HepG2 (cell line): ENCODE results near the gene NPHP4. TPM values are rescaled to one million over a fixed set of nuclear protein-coding genes. Genes with fewer than 3 reads are reported as not detected.

ENCODE experiments used
- ATAC-seq: fragments of 200-7000 bp; cut with Tn5 transposase; 3 replicates; pipeline ENCODE4 v1.9.1; 2020; ENCODE audit warnings: mild to moderate bottlenecking, moderate library complexity
- BruUV-seq: library from RNA; stranded (reverse); fragments of 400-500 nt; replicated peaks from 2 replicates; lab custom pipeline; 2021; lab: Mats Ljungman, UMichigan
- CTCF ChIA-PET: fragments of 300-600 bp; formaldehyde crosslinking; extraction: SDS; loops from one replicate; lab custom pipeline; 2021; ENCODE audit warnings: low total read pairs, inconsistent platforms, low intra/inter-chr PET ratio; lab: Yijun Ruan, JAX
- POLR2A ChIA-PET: fragments of 350-600 bp; sonication (Branson Sonifier 250); formaldehyde crosslinking; loops from one replicate; lab custom pipeline; 2020; ENCODE audit warnings: antibody characterized with exemption, inconsistent platforms; lab: Yijun Ruan, JAX
- DNase-seq: peaks from one replicate; pipeline ENCODE4 v3.0.0-alpha.2; 2015; ENCODE audit warnings: low spot score
- FAIRE-seq: peaks from 3 replicates; lab custom pipeline; 2011; peaks lifted over from hg19 to GRCh38; lab: Jason Lieb, UNC
- H2AFZ ChIP-seq: one replicate; pipeline ENCODE4 v1.6.1; 2011; ENCODE audit warnings: low read length, inconsistent platforms
- H3K27ac ChIP-seq: fragments of 300-600 bp; 3 replicates; pipeline ENCODE4 v1.8.0; 2011; ENCODE audit warnings: mixed run types, mild to moderate bottlenecking, mixed read lengths, low read length, inconsistent platforms; ENCODE audit not compliant: insufficient read depth; ENCODE audit errors: extremely low read length
- H3K27me3 ChIP-seq, 2 experiments: fragments of 200-600 bp in 1 of 2; 2 replicates in 1 of 2; 3 replicates in 1 of 2; pipeline versions ENCODE4 v1.6.0 to v1.8.0; 2011; ENCODE audit warnings: low read length in 2 of 2, mild to moderate bottlenecking in 2 of 2, moderate library complexity in 2 of 2, inconsistent platforms in 1 of 2; ENCODE audit not compliant: insufficient read depth in 2 of 2, control insufficient read depth in 1 of 2
- H3K36me3 ChIP-seq, 2 experiments: fragments of 200-600 bp in 1 of 2; replicated peaks in 1 of 2; 2 replicates in 1 of 2; 3 replicates in 1 of 2; pipeline versions ENCODE4 v1.5.1 to v1.8.0; 2011; ENCODE audit warnings: low read length in 2 of 2, inconsistent platforms in 1 of 2; ENCODE audit not compliant: insufficient read depth in 2 of 2, control insufficient read depth in 1 of 2
- H3K4me1 ChIP-seq: 2 replicates; pipeline ENCODE4 v1.5.1; 2012; ENCODE audit warnings: low read length, inconsistent platforms; ENCODE audit not compliant: insufficient read depth
- H3K4me2 ChIP-seq: 2 replicates; pipeline ENCODE4 v1.6.0; 2011; ENCODE audit warnings: low read depth, low read length, inconsistent platforms
- H3K4me3 ChIP-seq, 3 experiments: fragments of 200-600 bp in 1 of 3; sonication (generic), shearing (Covaris generic) in 1 of 3; replicated peaks in 1 of 3; 2 replicates each; pipeline ENCODE4 v1.5.1; 2011 to 2016; ENCODE audit warnings: low read length in 3 of 3, inconsistent platforms in 2 of 3, low read depth in 2 of 3, mild to moderate bottlenecking in 2 of 3, control low read depth in 1 of 3, mixed read lengths in 1 of 3; ENCODE audit not compliant: insufficient read depth in 1 of 3
- H3K79me2 ChIP-seq: one replicate; pipeline ENCODE4 v1.6.1; 2011; ENCODE audit warnings: low read length, inconsistent platforms; ENCODE audit not compliant: insufficient read depth
- H3K9ac ChIP-seq: 2 replicates; pipeline ENCODE4 v1.6.0; 2011; ENCODE audit warnings: mild to moderate bottlenecking, low read depth, low read length, inconsistent platforms; ENCODE audit not compliant: insufficient read depth
- H3K9me3 ChIP-seq: 2 replicates; pipeline ENCODE4 v1.5.1; 2012; ENCODE audit warnings: mild to moderate bottlenecking, low read length
- H4K20me1 ChIP-seq: 2 replicates; pipeline ENCODE4 v1.6.0; 2011; ENCODE audit warnings: inconsistent platforms, mild to moderate bottlenecking, low read length, moderate library complexity; ENCODE audit not compliant: insufficient read depth
- DMAP1 ChIP-seq: IDR thresholded peaks from 2 replicates; pipeline ENCODE4 v1.6.1; 2016
- MAFK ChIP-seq, 2 experiments: IDR thresholded peaks in 1 of 2; conservative IDR thresholded peaks in 1 of 2; 2 replicates each; pipeline ENCODE4 v1.6.1; 2011; ENCODE audit warnings: improper control_type of control experiment in 2 of 2, low read length in 2 of 2
- ZNF616 ChIP-seq: sonication (generic); formaldehyde crosslinking; IDR thresholded peaks from 2 replicates; pipeline ENCODE4 v1.5.0; 2020; ENCODE audit warnings: low read depth, mild to moderate bottlenecking, missing genetic modification reagents
- WGBS: methylation state at CpG from one replicate; pipeline ENCODE4 v1.1.6; 2017; ENCODE audit warnings: low lambda C conversion rate; 5-methylcytosine and 5-hydroxymethylcytosine counted together
- in situ Hi-C: cut with HindIII; loops from 2 replicates; pipeline ENCODE4 v1.10.0; 2017; ENCODE audit warnings: low pct_unique_long_range_greater_than_20kb; ENCODE audit not compliant: extremely low pct_ligation_motif_present
- intact Hi-C: fragments of 100-400 bp; cut with micrococcal nuclease; formaldehyde crosslinking; loops from one replicate; pipeline ENCODE4 v1.10.0; 2022; ENCODE audit not compliant: unreplicated experiment
- polyA plus RNA-seq, 8 experiments: library from polyadenylated mRNA; depleted of rRNA in 3 of 8; stranded (reverse) in 7 of 8; unstranded in 1 of 8; fragments of >200 nt; fragmentation: Illumina TruSeq in 4 of 8; extraction: Trizol in 4 of 8; gene quantifications; 2 replicates each; pipeline versions ENCODE4 v1.2.1 to v1.2.3, GENCODE V29; 2011 to 2016; ENCODE audit warnings: low read depth in 4 of 8, missing spikeins in 1 of 8, mixed read lengths in 1 of 8; ENCODE audit not compliant: insufficient read depth in 1 of 8
- total RNA-seq, 5 experiments: library from RNA; depleted of rRNA; stranded (reverse); fragments of >200 nt; fragmentation: Illumina TruSeq; extraction: Trizol; gene quantifications; 2 replicates each; pipeline ENCODE4 v1.2.3, GENCODE V29; 2016; ENCODE audit warnings: low read depth in 1 of 5

Gene NPHP4
- total and polyA plus RNA-seq, 2 of the 13 experiments (the other 11 are each of a cell fraction or from before 2014, with no cell fraction given): 4.4 to 6.8 TPM

DNA sequence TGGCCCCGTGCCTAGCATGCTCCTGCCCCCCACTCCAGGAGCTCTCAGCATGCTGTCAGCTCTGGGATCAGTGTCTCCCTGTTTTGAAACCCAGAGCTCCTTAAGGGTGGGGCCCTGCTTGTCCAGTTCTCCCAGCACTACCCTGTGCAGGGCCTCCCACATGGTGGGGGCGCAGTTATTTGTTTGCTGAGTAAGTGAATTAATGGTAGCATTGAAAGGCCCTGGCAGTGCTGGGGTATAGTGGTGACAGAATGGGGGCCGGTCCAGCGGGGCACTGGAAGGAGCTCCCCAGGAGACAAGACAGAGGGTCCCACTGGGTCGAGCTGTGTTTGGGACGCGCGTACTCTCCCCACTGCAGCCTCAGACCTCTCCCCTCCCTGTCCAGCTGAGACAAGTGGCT is 99.9 kb downstream of the NPHP4 start:
- intact Hi-C loops (no loop called here), in situ Hi-C loops (no loop called here)
- no peak for ATAC-seq
- CTCF ChIA-PET: no interaction called here
- TF ChIP-seq ZNF616 (CRISPR knock-in tag) (no peak), MAFK (conservative IDR thresholded peaks at IDR 0.05 in 1 of 2, IDR thresholded peaks at IDR 0.05 in 1 of 2; ENCODE audit: low read length in 2 of 2) (peak in 1 of 2 experiments; percentile 14; a peak in 1 of 4 replicates)
- Histone ChIP-seq H3K4me3 (no peak overlapping the region), H3K27ac (no peak overlapping the region), H2AFZ (no peak overlapping the region), H3K27me3 (no peaks in the 10 kb centered on the region), H4K20me1 (no peaks in the 10 kb centered on the region), H3K4me1 (peaks cover 11% of the 10 kb centered on the region), H3K36me3 (peaks cover 5 to 23% of the 10 kb centered on the region in 2 experiments; a peak in 4 of 5 replicates), H3K9ac (no peak overlapping the region), H3K4me2 (no peak overlapping the region), H3K9me3 (no peaks in the 10 kb centered on the region), H3K79me2 (no peaks in the 10 kb centered on the region)
- DNase-seq: no peak
- no peak for FAIRE-seq
- 100% methylated on average over 3 of the region's 8 CpGs for WGBS
- no TSS peak for BruUV-seq
- POLR2A ChIA-PET: no interaction called here

DNA sequence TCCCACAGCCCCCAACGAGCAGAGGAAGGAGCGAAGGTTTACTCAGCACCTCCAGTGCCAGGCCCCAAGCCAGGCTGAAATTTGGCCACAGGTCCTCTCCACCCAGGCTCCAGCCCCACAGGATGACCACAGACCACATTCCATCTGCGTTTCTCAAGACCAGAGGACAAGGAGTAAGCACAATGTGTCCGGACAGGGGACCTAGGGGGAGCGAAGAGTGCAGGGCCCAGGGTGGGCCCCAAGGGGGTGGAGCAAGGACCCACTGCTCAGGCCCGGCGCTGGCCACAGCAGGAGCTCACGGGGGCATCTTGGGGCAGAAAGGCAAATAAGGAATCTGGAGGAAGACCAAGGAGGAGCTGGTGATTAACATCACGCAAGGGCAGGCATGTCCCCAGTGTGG is 100.5 kb downstream of the NPHP4 start:
- intact Hi-C loops: no loop called here
- Histone ChIP-seq H2AFZ (no peak overlapping the region), H3K36me3 (peaks cover 3 to 27% of the 10 kb centered on the region in 2 experiments; a peak in 4 of 5 replicates), H3K27me3 (no peaks in the 10 kb centered on the region), H3K79me2 (no peaks in the 10 kb centered on the region), H3K4me1 (peaks cover 11% of the 10 kb centered on the region), H3K4me3 (no peak overlapping the region), H3K27ac (no peak overlapping the region), H3K9ac (no peak overlapping the region), H4K20me1 (no peaks in the 10 kb centered on the region), H3K9me3 (no peaks in the 10 kb centered on the region), H3K4me2 (no peak overlapping the region)
- no peak for ATAC-seq
- POLR2A ChIA-PET: no interaction called here
- in situ Hi-C loops: no loop called here
- DNase-seq: no peak
- BruUV-seq: no TSS peak
- WGBS: 97% methylated on average over 9 of the region's 9 CpGs
- TF ChIP-seq DMAP1 (CRISPR knock-in tag): no peak
- CTCF ChIA-PET: no interaction called here
- FAIRE-seq: no peak
